HL-60 (cell line): ENCODE results near the gene CDYL.

Experiments used
- POLR2AphosphoS5 ChIP-seq: IDR thresholded peaks from 2 replicates; pipeline ENCODE4 v1.6.1; 2012; ENCODE audit warnings: low read depth
- TF ChIP-seq, protein P1 (sequence below): IDR thresholded peaks from one replicate; pipeline ENCODE4 v1.5.1; 2011; ENCODE audit warnings: low read length, control low read depth, inconsistent platforms; ENCODE audit not compliant: insufficient read depth
- TF ChIP-seq, protein P2 (sequence below): IDR thresholded peaks from 2 replicates; pipeline ENCODE4 v1.6.1; 2012; ENCODE audit warnings: low read depth; ENCODE audit not compliant: insufficient replicate concordance

GRCh38 chr6:4813055-4813454, 36.9 kb downstream of the CDYL start:
- TF ChIP-seq, protein P1, sequence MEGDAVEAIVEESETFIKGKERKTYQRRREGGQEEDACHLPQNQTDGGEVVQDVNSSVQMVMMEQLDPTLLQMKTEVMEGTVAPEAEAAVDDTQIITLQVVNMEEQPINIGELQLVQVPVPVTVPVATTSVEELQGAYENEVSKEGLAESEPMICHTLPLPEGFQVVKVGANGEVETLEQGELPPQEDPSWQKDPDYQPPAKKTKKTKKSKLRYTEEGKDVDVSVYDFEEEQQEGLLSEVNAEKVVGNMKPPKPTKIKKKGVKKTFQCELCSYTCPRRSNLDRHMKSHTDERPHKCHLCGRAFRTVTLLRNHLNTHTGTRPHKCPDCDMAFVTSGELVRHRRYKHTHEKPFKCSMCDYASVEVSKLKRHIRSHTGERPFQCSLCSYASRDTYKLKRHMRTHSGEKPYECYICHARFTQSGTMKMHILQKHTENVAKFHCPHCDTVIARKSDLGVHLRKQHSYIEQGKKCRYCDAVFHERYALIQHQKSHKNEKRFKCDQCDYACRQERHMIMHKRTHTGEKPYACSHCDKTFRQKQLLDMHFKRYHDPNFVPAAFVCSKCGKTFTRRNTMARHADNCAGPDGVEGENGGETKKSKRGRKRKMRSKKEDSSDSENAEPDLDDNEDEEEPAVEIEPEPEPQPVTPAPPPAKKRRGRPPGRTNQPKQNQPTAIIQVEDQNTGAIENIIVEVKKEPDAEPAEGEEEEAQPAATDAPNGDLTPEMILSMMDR = no peak
- TF ChIP-seq, protein P2, sequence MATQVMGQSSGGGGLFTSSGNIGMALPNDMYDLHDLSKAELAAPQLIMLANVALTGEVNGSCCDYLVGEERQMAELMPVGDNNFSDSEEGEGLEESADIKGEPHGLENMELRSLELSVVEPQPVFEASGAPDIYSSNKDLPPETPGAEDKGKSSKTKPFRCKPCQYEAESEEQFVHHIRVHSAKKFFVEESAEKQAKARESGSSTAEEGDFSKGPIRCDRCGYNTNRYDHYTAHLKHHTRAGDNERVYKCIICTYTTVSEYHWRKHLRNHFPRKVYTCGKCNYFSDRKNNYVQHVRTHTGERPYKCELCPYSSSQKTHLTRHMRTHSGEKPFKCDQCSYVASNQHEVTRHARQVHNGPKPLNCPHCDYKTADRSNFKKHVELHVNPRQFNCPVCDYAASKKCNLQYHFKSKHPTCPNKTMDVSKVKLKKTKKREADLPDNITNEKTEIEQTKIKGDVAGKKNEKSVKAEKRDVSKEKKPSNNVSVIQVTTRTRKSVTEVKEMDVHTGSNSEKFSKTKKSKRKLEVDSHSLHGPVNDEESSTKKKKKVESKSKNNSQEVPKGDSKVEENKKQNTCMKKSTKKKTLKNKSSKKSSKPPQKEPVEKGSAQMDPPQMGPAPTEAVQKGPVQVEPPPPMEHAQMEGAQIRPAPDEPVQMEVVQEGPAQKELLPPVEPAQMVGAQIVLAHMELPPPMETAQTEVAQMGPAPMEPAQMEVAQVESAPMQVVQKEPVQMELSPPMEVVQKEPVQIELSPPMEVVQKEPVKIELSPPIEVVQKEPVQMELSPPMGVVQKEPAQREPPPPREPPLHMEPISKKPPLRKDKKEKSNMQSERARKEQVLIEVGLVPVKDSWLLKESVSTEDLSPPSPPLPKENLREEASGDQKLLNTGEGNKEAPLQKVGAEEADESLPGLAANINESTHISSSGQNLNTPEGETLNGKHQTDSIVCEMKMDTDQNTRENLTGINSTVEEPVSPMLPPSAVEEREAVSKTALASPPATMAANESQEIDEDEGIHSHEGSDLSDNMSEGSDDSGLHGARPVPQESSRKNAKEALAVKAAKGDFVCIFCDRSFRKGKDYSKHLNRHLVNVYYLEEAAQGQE = no peak
- no peak for TF ChIP-seq POLR2AphosphoS5
